ENCODE data around the gene C10orf143.

C10orf143 gene

GRCh38 chr10:130110246-130111112 is at the start of gene C10orf143 (continued):
- TF ChIP-seq ZBTB8A (tag by site-specific recombination; IDR thresholded peaks at IDR 0.05) (peak; percentile 54; the same call in 1 of the 2 replicates), ZNF24 (tag by site-specific recombination; IDR thresholded peaks at IDR 0.05) (no peak), ZNF639 (tag by site-specific recombination; IDR thresholded peaks at IDR 0.05) (no peak), SALL2 (tag by site-specific recombination; IDR thresholded peaks at IDR 0.05; ENCODE audit: borderline replicate concordance) (no peak), ZSCAN18 (tag by site-specific recombination; IDR thresholded peaks at IDR 0.05) (no peak), ZNF658 (tag by site-specific recombination; IDR thresholded peaks at IDR 0.05) (no peak), ZXDB (tag by site-specific recombination; IDR thresholded peaks at IDR 0.05) (peak; percentile 97), GLIS2 (tag by site-specific recombination; IDR thresholded peaks at IDR 0.05) (no peak), WT1 (tag by site-specific recombination; IDR thresholded peaks at IDR 0.05) (peak; percentile 77), ZNF121 (tag by site-specific recombination; IDR thresholded peaks at IDR 0.05) (no peak; the same call in 1 of the 2 replicates), ZSCAN23 (tag by site-specific recombination; IDR thresholded peaks at IDR 0.05) (peak; percentile 60; the same call in 1 of the 2 replicates)

DNA sequence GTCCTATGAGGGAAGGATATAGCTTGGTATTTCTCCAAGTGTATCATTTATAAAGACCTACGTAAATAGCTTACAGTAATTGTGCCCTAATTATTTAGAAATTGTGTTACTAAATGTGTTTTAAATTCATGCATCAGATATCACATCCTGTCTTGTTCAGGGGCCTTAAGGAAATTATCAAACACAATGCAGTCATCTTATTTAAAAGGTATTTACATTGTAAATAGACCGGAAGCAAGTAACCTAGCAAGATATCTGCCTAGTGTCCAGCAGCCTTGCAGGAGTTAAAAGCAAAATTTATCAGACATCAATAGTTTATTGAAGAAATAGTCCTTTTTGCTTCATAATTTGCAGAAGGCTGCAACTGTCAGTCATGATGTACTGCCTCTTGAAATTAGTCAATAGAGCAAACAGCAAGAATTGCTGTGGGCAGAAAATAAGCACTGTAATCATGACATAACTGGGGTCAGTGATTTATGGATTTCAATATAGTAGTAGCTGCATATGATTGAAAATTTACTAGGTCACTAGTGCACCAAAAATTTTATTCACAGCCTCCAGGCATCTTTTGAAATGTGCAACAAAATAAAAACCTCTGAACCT is 48.7 kb upstream of the C10orf143 start:
- TF ChIP-seq ZNF623 (tag by site-specific recombination; IDR thresholded peaks at IDR 0.05) (no peak), ZNF664 (tag by site-specific recombination; IDR thresholded peaks at IDR 0.05) (no peak), PRDM6 (tag by site-specific recombination; IDR thresholded peaks at IDR 0.05) (0 out of 2 replicates have a peak, but pooled peaks have one; percentile 37)
- ChIA-PET CTCF (interaction anchor here (0.6 to 1.8 kb wide), 5 partner anchors 10 to 659 kb away, joined by 3 to 7 read pairs (median 3); no protein-coding TSS in a partner anchor), POLR2A (no interaction called here)
- Histone ChIP-seq H3K27ac (ENCODE audit: extremely low read depth, low read depth, low read length) (no peak overlapping the region), H3K4me1 (ENCODE audit: control insufficient read depth, insufficient read depth, low read length) (peaks cover 7% of the 10 kb centered on the region), H3K9me3 (ENCODE audit: control insufficient read depth, insufficient read depth, low read depth, low read length) (no peaks in the 10 kb centered on the region), H3K4me3 (ENCODE audit: low read depth, low read length) (no peak overlapping the region), H3K36me3 (ENCODE audit: control insufficient read depth in 2 of 2, insufficient read depth in 1 of 2, low read length in 2 of 2) (peaks cover 12 to 52% of the 10 kb centered on the region in 2 experiments)

- ChIA-PET CTCF (interaction anchor here (0.7 to 1.3 kb wide), 2 partner anchors 19 to 39 kb away, joined by 3 to 4 read pairs; no protein-coding TSS in a partner anchor), POLR2A (interaction anchor here (0.7 kb wide), 1 partner anchor 10 kb away, joined by 3 read pairs; the partner anchor contains the start of gene GLRX3)
- TF ChIP-seq ZNF561 (tag by site-specific recombination; IDR thresholded peaks at IDR 0.05; ENCODE audit: borderline replicate concordance) (no peak), ZNF621 (tag by site-specific recombination; IDR thresholded peaks at IDR 0.05) (no peak), ZNF610 (tag by site-specific recombination; IDR thresholded peaks at IDR 0.05; ENCODE audit: borderline replicate concordance) (no peak), ZNF670 (tag by site-specific recombination; IDR thresholded peaks at IDR 0.05; ENCODE audit: low read depth) (no peak), ZNF830 (tag by site-specific recombination; IDR thresholded peaks at IDR 0.05; ENCODE audit: low read depth) (no peak), GLI4 (tag by site-specific recombination; IDR thresholded peaks at IDR 0.05) (no peak), GLI2 (tag by site-specific recombination; IDR thresholded peaks at IDR 0.05; ENCODE audit: borderline replicate concordance, low read depth) (no peak), ZNF624 (tag by site-specific recombination; IDR thresholded peaks at IDR 0.05) (no peak)
- Histone ChIP-seq H3K4me3 (ENCODE audit: low read depth, low read length) (no peak overlapping the region), H3K4me1 (ENCODE audit: control insufficient read depth, insufficient read depth, low read length) (peaks cover 8% of the 10 kb centered on the region; the same call in 1 of the 2 replicates), H3K9me3 (ENCODE audit: control insufficient read depth, insufficient read depth, low read depth, low read length) (no peaks in the 10 kb centered on the region), H3K27ac (ENCODE audit: extremely low read depth, low read depth, low read length) (no peak overlapping the region), H3K36me3 (ENCODE audit: control insufficient read depth in 2 of 2, insufficient read depth in 1 of 2, low read length in 2 of 2) (peaks cover 44 to 59% of the 10 kb centered on the region in 2 experiments)
Observed at GRCh38 chr10:130146042-130146441, 35.4 kb upstream of the C10orf143 start.

All from HEK293 (cell line).